Thyroid gland (tissue), 4 donors: Measurements from ENCODE around the gene NKAIN4.

Source experiments
- CTCF ChIP-seq, 6 experiments: fragments of 200-600 bp in 3 of 6; fragments of 450-650 bp in 3 of 6; sonication (generic) in 3 of 6; IDR thresholded peaks; one replicate each; pipeline ENCODE4 v1.5.1; 2016 to 2019; ENCODE audit warnings: antibody characterized with exemption in 6 of 6, mild to moderate bottlenecking in 2 of 6, inconsistent platforms in 1 of 6, moderate library complexity in 1 of 6
- POLR2A ChIP-seq, 2 donors: fragments of 450-650 bp; IDR thresholded peaks; one replicate each; pipeline ENCODE4 v1.6.1; 2017; ENCODE audit warnings: antibody characterized with exemption in 2 of 2, mild to moderate bottlenecking in 2 of 2, moderate library complexity in 1 of 2

- no peak for TF ChIP-seq CTCF (IDR thresholded peaks at IDR 0.05)
- TF ChIP-seq POLR2A (IDR thresholded peaks at IDR 0.05) = no peak
Observed at GRCh38 chr20:63279931-63280330, 25.7 kb upstream of the NKAIN4 start.
